GM20000 (cell line): ENCODE results near the gene SCOC.

ENCODE experiments used
- DNase-seq: peaks from one replicate; pipeline ENCODE4 v3.0.0; 2012; ENCODE audit warnings: low spot score
- CTCF ChIP-seq: IDR thresholded peaks from 2 replicates; pipeline ENCODE4 v1.5.1; 2012; ENCODE audit warnings: mild to moderate bottlenecking, control low read depth; ENCODE audit errors: extremely low read depth, missing control alignments

SCOC gene

GRCh38 chr4:140361099-140361498 is 12.3 kb upstream of the SCOC start:
- TF ChIP-seq CTCF: no peak
- DNase-seq: no peak

DNA sequence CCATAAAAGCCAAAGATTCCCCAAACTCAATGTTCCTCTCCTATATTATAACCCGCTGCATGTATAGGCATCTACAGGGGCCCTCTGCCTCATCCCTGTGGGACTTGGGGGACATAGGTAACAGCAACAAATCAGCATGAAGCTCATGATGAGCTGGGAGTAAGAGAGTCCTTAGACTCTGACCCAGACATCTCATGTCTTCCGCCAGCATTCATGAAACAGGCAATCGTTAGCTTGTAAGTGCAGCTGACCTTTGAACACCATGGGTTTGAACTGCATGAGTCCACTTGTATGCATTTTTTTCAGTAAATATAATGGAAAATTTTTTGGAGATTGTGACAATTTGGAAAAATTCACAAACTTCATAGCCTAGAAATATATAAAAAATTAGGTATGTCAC is 10.4 kb upstream of the SCOC start:
- DNase-seq: no peak
- TF ChIP-seq CTCF: no peak

DNA sequence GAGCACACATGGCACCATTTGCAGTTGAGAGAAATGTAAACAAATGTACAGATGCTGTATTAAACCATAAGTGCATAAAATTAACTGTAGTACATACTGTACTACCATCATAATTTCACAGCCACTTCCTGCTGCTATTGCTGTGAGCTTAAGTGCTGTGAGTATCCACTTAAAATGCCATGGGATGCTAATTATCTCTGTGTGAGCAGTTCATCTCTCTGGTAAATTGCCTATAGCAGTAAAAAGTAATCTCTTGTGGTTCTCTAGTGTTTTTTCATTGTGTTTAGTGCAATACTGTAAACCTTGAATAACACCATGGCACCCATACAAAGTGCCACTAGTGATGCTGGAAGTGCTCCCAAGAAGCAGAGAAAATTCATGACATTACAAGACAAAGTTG is 9.9 kb upstream of the SCOC start:
- TF ChIP-seq CTCF: no peak
- no peak for DNase-seq

GRCh38 chr4:140367738-140368137 is 5.7 kb upstream of the SCOC start:
- DNase-seq: no peak
- TF ChIP-seq CTCF: no peak

GRCh38 chr4:140368686-140369085 is 4.8 kb upstream of the SCOC start:
- DNase-seq: no peak
- TF ChIP-seq CTCF: no peak

GRCh38 chr4:140372751-140373327 is 607 bp upstream of the SCOC start:
- no peak for TF ChIP-seq CTCF
- peak; percentile 44 for DNase-seq

- no peak for DNase-seq
- TF ChIP-seq CTCF: no peak
Measured at GRCh38 chr4:140374130-140374477, 658 bp downstream of the SCOC start.
